ENCODE measurements around the gene KLHL15. TPM values are rescaled to one million over a fixed set of nuclear protein-coding genes. Genes with fewer than 3 reads are reported as not detected.

KLHL15 gene
- total RNA-seq, 1 donor from 2014 or later, result 7.1 TPM

- intact Hi-C loops (cut with DNase I), result no loop called here
- H3K4me1 ChIP-seq, result no peaks in the 10 kb centered on the region
- DNase-seq, result no peak
- no peaks in the 10 kb centered on the region for H3K9me3 ChIP-seq
- no peaks in the 10 kb centered on the region for H3K36me3 ChIP-seq
- no peak for ATAC-seq
- no peak overlapping the region for H3K27ac ChIP-seq
- no peak overlapping the region for H3K4me3 ChIP-seq
- no peaks in the 10 kb centered on the region for H3K27me3 ChIP-seq
- TF ChIP-seq CTCF (IDR thresholded peaks at IDR 0.05), result no peak
These were observed 22.0 kb downstream of the KLHL15 start for GRCh38 chrX:24005028-24005427.

DNA sequence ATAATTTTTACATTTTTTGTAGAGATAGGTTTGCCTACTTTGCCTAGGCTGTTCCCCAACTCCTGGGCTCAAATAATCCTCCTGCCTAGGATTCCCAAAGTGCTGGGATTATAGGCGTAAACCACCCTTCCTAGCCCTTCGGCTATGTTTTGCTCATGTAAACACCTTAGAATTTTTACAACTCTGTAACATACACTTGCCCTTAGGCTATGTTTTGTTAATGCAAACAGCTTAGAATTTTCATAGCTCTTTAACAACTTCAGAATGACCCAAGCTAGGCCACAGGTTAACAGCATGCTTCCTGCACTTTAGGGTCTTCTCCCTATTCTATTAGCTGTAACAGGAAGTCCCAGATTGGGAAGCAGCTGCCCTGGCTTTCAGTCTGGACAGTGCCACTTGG, 24.2 kb downstream of the KLHL15 start:
- H3K4me3 ChIP-seq, result no peak overlapping the region
- DNase-seq (no peak), ATAC-seq (no peak)
- H3K9me3 ChIP-seq, result no peaks in the 10 kb centered on the region
- no peak for TF ChIP-seq CTCF (IDR thresholded peaks at IDR 0.05)
- H3K4me1 ChIP-seq, result no peaks in the 10 kb centered on the region
- H3K27me3 ChIP-seq, result no peaks in the 10 kb centered on the region
- intact Hi-C loops (cut with DNase I), result no loop called here
- H3K27ac ChIP-seq, result no peak overlapping the region
- H3K36me3 ChIP-seq, result no peaks in the 10 kb centered on the region

DNA sequence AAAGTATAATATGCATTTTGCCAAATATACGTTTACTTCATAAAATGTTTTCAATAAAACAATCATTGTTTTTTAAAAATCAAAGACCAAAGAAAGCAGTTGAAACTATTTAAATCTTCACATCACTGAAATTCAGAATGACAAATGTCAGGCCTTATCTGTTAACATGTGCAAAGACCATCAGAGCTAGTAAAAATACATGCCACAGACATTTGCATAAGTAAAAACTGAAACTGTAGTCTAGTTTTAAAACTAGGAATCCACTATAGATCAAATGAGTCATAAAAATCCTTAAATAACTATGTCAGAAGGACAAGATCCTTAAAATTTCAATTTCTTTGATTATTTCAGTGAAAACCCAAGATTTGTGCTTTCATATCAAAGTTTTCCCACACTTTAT, 24.8 kb downstream of the KLHL15 start:
- intact Hi-C loops (cut with DNase I), result no loop called here
- no peaks in the 10 kb centered on the region for H3K27me3 ChIP-seq
- no peak for TF ChIP-seq CTCF (IDR thresholded peaks at IDR 0.05)
- no peaks in the 10 kb centered on the region for H3K9me3 ChIP-seq
- H3K36me3 ChIP-seq, result no peaks in the 10 kb centered on the region
- no peak overlapping the region for H3K27ac ChIP-seq
- no peaks in the 10 kb centered on the region for H3K4me1 ChIP-seq
- ATAC-seq (no peak), DNase-seq (no peak)
- no peak overlapping the region for H3K4me3 ChIP-seq

- Histone ChIP-seq H3K27me3 (no peaks in the 10 kb centered on the region), H3K9me3 (no peaks in the 10 kb centered on the region), H3K36me3 (no peaks in the 10 kb centered on the region), H3K4me1 (no peaks in the 10 kb centered on the region), H3K4me3 (no peak overlapping the region), H3K27ac (no peak overlapping the region)
- intact Hi-C loops (cut with DNase I), result no loop called here
- no peak for TF ChIP-seq CTCF (IDR thresholded peaks at IDR 0.05)
- ATAC-seq (no peak), DNase-seq (no peak)
These were observed 27.3 kb downstream of the KLHL15 start for GRCh38 chrX:23999671-24000070.

DNA sequence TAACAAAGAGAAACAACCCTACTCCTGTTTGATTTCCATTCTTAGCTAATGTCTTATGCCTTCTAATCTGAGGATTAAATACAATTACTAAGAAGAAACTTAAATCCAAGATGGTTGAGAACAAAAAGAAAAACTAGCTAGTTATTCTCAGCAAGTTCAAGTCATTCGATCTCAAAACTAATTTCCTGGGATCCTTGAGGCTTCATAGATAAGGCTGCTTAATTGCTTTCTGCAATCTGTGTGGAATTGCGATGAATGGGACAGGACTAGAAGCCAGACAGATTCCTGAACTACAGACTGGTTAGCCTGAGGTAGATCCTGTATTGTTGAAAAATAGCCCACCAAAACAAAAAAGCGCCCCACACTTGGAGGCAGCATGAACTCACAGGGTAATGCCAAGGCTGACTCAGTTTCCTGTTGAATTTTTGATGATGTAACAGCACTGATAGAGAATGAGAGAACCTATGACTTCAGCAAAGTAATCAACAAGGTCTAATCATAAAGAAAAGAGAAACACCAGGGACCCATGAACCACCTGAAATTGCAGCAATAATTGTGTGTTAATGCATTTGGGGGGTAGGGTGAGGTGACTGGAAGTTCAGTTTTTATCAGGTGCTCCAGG, 33.9 kb downstream of the KLHL15 start:
- no peaks in the 10 kb centered on the region for H3K4me1 ChIP-seq
- no peak for TF ChIP-seq CTCF (IDR thresholded peaks at IDR 0.05)
- intact Hi-C loops (cut with DNase I), result no loop called here

GRCh38 chrX:23992431-23992830, 34.6 kb downstream of the KLHL15 start:
- Histone ChIP-seq H3K36me3 (peaks cover 11% of the 10 kb centered on the region), H3K9me3 (no peaks in the 10 kb centered on the region), H3K4me3 (no peak overlapping the region), H3K27me3 (no peaks in the 10 kb centered on the region), H3K4me1 (no peaks in the 10 kb centered on the region), H3K27ac (no peak overlapping the region)
- no peak for TF ChIP-seq CTCF (IDR thresholded peaks at IDR 0.05)
- no peak for DNase-seq
- no peak for ATAC-seq
- intact Hi-C loops (cut with DNase I), result no loop called here

More for the DNA sequence above, 33.9 kb downstream of the KLHL15 start:
- H3K36me3 ChIP-seq, result peaks cover 4% of the 10 kb centered on the region
- H3K27me3 ChIP-seq, result no peaks in the 10 kb centered on the region
- ATAC-seq (no peak), DNase-seq (no peak)
- no peak overlapping the region for H3K27ac ChIP-seq
- H3K4me3 ChIP-seq, result no peak overlapping the region
- no peaks in the 10 kb centered on the region for H3K9me3 ChIP-seq

Measured in upper lobe of right lung (tissue), 1 donor.